Astrocyte (in vitro differentiated cells and primary cell): ENCODE measurements around the gene RNPEP. TPM values are rescaled to one million over a fixed set of nuclear protein-coding genes. Genes with fewer than 3 reads are reported as not detected.

Experiments used
- DNase-seq: peaks from one replicate; pipeline ENCODE4 v3.0.0-alpha.2; 2010; ENCODE audit warnings: low read depth
- FAIRE-seq: peaks from 2 replicates; lab custom pipeline; 2011; peaks lifted over from hg19 to GRCh38; lab: Jason Lieb, UNC
- H2AFZ ChIP-seq: 2 replicates; pipeline ENCODE4 v1.6.0; 2012; ENCODE audit warnings: low read depth, low read length, inconsistent platforms
- H3K27ac ChIP-seq: 2 replicates; pipeline ENCODE4 v1.5.1; 2011; ENCODE audit warnings: low read depth, low read length, inconsistent platforms
- H3K27me3 ChIP-seq: 2 replicates; pipeline ENCODE4 v1.6.0; 2011; ENCODE audit warnings: low read length, inconsistent platforms; ENCODE audit not compliant: insufficient read depth
- H3K36me3 ChIP-seq: 2 replicates; pipeline ENCODE4 v1.5.1; 2011; ENCODE audit warnings: low read length, inconsistent platforms; ENCODE audit not compliant: insufficient read depth
- H3K4me1 ChIP-seq: 2 replicates; pipeline ENCODE4 v1.5.1; 2011; ENCODE audit warnings: low read length, inconsistent platforms; ENCODE audit not compliant: insufficient read depth
- H3K4me2 ChIP-seq: 2 replicates; pipeline ENCODE4 v1.6.0; 2012; ENCODE audit warnings: low read length, inconsistent platforms
- H3K4me3 ChIP-seq: 2 replicates; pipeline ENCODE4 v1.5.1; 2011; ENCODE audit warnings: low read depth, mild to moderate bottlenecking, low read length, inconsistent platforms; ENCODE audit not compliant: insufficient read depth
- H3K79me2 ChIP-seq: 2 replicates; pipeline ENCODE4 v1.6.0; 2012; ENCODE audit warnings: mild to moderate bottlenecking, low read length, inconsistent platforms; ENCODE audit not compliant: insufficient read depth
- H3K9ac ChIP-seq: 2 replicates; pipeline ENCODE4 v1.6.0; 2012; ENCODE audit warnings: mild to moderate bottlenecking, low read length, inconsistent platforms
- H3K9me3 ChIP-seq: 2 replicates; pipeline ENCODE4 v1.5.1; 2012; ENCODE audit warnings: low read depth, mild to moderate bottlenecking, low read length, inconsistent platforms; ENCODE audit not compliant: insufficient read depth
- H4K20me1 ChIP-seq: 2 replicates; pipeline ENCODE4 v1.6.0; 2012; ENCODE audit warnings: low read length, inconsistent platforms; ENCODE audit not compliant: insufficient read depth
- H3K27ac Mint-ChIP-seq: one replicate; pipeline ENCODE4 v1.8.0; 2021; ENCODE audit warnings: mild to moderate bottlenecking, mixed read lengths; ENCODE audit not compliant: unreplicated experiment
- H3K27me3 Mint-ChIP-seq: one replicate; pipeline ENCODE4 v1.8.0; 2021; ENCODE audit warnings: low read depth, mixed read lengths; ENCODE audit not compliant: unreplicated experiment
- H3K36me3 Mint-ChIP-seq: one replicate; pipeline ENCODE4 v1.8.0; 2021; ENCODE audit warnings: low read depth, mixed read lengths; ENCODE audit not compliant: unreplicated experiment
- H3K4me1 Mint-ChIP-seq: one replicate; pipeline ENCODE4 v1.8.0; 2021; ENCODE audit warnings: low read depth, mixed read lengths; ENCODE audit not compliant: unreplicated experiment
- H3K4me3 Mint-ChIP-seq: one replicate; pipeline ENCODE4 v1.8.0; 2021; ENCODE audit warnings: mild to moderate bottlenecking, moderate library complexity, mixed read lengths; ENCODE audit not compliant: unreplicated experiment
- H3K9me3 Mint-ChIP-seq: one replicate; pipeline ENCODE4 v1.8.0; 2021; ENCODE audit warnings: mild to moderate bottlenecking, mixed read lengths; ENCODE audit not compliant: unreplicated experiment
- CTCF ChIP-seq: IDR thresholded peaks from 2 replicates; pipeline ENCODE4 v1.5.1; 2011; ENCODE audit warnings: low read depth, mild to moderate bottlenecking, inconsistent platforms, low read length, moderate library complexity; ENCODE audit not compliant: insufficient read depth
- EZH2 ChIP-seq: IDR thresholded peaks from 2 replicates; pipeline ENCODE4 v1.6.1; 2012; ENCODE audit warnings: mild to moderate bottlenecking, low read length, inconsistent platforms; ENCODE audit not compliant: insufficient read depth
- total RNA-seq: library from RNA; stranded (reverse); gene quantifications from 2 replicates; pipeline ENCODE4 v1.2.1, GENCODE V29; 2021

The RNPEP gene
- total RNA-seq, 1 donor from 2014 or later = 68.9 TPM

- TF ChIP-seq EZH2 (no peak), CTCF (no peak)
- FAIRE-seq (no peak), DNase-seq (peak; percentile 57)
- Histone ChIP-seq H3K79me2 (peaks cover 54% of the 10 kb centered on the region), H3K9ac (no peak overlapping the region), H3K36me3 (peaks cover 63% of the 10 kb centered on the region), H4K20me1 (peaks cover 67% of the 10 kb centered on the region), H3K4me1 (peaks cover 4% of the 10 kb centered on the region), H3K27me3 (no peaks in the 10 kb centered on the region), H3K27ac (no peak overlapping the region), H3K4me2 (no peak overlapping the region), H3K4me3 (no peak overlapping the region), H2AFZ (no peak overlapping the region), H3K9me3 (no peaks in the 10 kb centered on the region)
- H3K4me1 Mint-ChIP-seq = peaks cover 7% of the 10 kb centered on the region
- H3K27me3 Mint-ChIP-seq = no peaks in the 10 kb centered on the region
- H3K4me3 Mint-ChIP-seq = no peak overlapping the region
- peaks cover 4% of the 10 kb centered on the region for H3K36me3 Mint-ChIP-seq
- H3K27ac Mint-ChIP-seq = no peak overlapping the region
- H3K9me3 Mint-ChIP-seq = no peaks in the 10 kb centered on the region
Observed at GRCh38 chr1:201964261-201964660, 18.2 kb upstream of the RNPEP start.

GRCh38 chr1:201966171-201966570 lies 16.3 kb upstream of the RNPEP start:
- Histone ChIP-seq H3K9ac (no peak overlapping the region), H2AFZ (no peak overlapping the region), H3K4me2 (no peak overlapping the region), H3K27me3 (no peaks in the 10 kb centered on the region), H3K4me3 (no peak overlapping the region), H3K36me3 (peaks cover 72% of the 10 kb centered on the region), H4K20me1 (peaks cover 65% of the 10 kb centered on the region), H3K27ac (no peak overlapping the region), H3K4me1 (peaks cover 8% of the 10 kb centered on the region), H3K9me3 (no peaks in the 10 kb centered on the region), H3K79me2 (peaks cover 41% of the 10 kb centered on the region)
- no peak for TF ChIP-seq CTCF
- no peak for TF ChIP-seq EZH2
- Mint-ChIP-seq H3K36me3 (peaks cover 4% of the 10 kb centered on the region), H3K9me3 (no peaks in the 10 kb centered on the region), H3K4me1 (peaks cover 10% of the 10 kb centered on the region), H3K27me3 (no peaks in the 10 kb centered on the region), H3K4me3 (no peak overlapping the region), H3K27ac (no peak overlapping the region)
- no peak for FAIRE-seq
- no peak for DNase-seq

GRCh38 chr1:201968202-201968925 lies 14.1 kb upstream of the RNPEP start:
- TF ChIP-seq EZH2 (no peak), CTCF (no peak)
- no peak overlapping the region for H3K4me3 ChIP-seq
- no peaks in the 10 kb centered on the region for H3K9me3 Mint-ChIP-seq
- no peaks in the 10 kb centered on the region for H3K27me3 ChIP-seq
- H3K4me1 Mint-ChIP-seq = peaks cover 10% of the 10 kb centered on the region
- H3K27ac Mint-ChIP-seq = no peak overlapping the region
- H3K4me1 ChIP-seq = peaks cover 8% of the 10 kb centered on the region
- peaks cover 52% of the 10 kb centered on the region for H3K36me3 ChIP-seq
- H3K36me3 Mint-ChIP-seq = peaks cover 2% of the 10 kb centered on the region
- no peak for FAIRE-seq
- H3K27ac ChIP-seq = no peak overlapping the region
- no peak overlapping the region for H3K4me3 Mint-ChIP-seq
- no peaks in the 10 kb centered on the region for H3K27me3 Mint-ChIP-seq
- no peak overlapping the region for H3K9ac ChIP-seq
- no peaks in the 10 kb centered on the region for H3K9me3 ChIP-seq
- DNase-seq = no peak
- H2AFZ ChIP-seq = no peak overlapping the region
- peaks cover 53% of the 10 kb centered on the region for H4K20me1 ChIP-seq
- no peak overlapping the region for H3K4me2 ChIP-seq
- peaks cover 26% of the 10 kb centered on the region for H3K79me2 ChIP-seq
